Cortex of kidney (tissue), 1 donor: ENCODE results near the gene SHBG.

Experiments used
- DNase-seq: peaks from one replicate; lab custom pipeline; 2025; lab: John Stamatoyannopoulos, UW

The SHBG gene

DNA sequence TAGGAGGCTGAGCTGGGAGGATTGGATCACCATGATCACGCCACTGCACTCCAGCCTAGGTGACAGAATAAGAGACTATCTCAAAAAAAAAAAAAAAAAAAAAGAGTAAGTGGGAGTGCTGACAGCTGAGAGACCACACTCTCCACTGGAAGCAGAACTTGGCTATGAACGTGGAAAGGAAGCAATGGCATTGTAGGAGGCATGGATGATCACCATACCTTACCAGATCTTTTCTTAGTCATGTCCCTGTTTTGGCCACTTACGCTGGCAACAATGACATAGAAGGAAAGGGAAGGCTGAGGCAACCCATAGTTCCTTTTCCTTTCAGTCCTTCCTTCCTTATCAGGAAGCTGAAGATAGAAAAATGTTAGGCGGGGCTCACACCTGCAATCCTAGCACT, 17.1 kb downstream of the SHBG start:
- DNase-seq = no peak

DNA sequence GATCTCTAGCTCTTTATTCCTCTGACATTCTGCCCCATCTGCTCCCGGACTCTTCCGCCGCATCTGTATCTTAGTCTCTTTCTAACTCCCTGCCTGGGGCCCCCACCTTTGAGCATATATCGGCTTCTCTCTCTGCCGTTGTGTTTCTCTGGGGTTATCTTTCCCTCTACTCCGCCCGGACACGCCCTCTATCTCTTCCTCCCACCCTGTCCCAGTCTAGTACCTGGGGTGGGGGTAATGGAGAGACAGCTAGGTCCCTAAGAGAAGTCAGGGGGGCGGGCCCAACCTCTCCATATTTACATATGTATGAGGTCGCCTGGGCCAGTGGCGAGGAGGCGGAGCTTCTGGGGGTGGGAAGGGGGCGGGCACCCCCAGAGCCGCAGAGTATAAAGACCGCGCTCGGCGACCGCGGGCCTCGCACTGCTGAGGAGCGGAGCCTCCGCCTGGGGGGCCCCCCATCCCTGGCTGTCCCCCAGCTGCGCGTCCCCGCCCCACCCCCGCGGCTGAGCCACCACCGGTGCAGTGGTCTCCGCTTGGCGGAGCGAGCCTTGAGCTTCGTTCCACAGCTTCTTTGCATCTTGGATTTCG, 20.7 kb downstream of the SHBG start, which contains the start of gene ATP1B2:
TSS of gene ATP1B2 (plus strand) at position 418 of the 588 bp plus-strand sequence. CDS start 593 bp downstream, outside the sequence.
- DNase-seq = no peak

DNA sequence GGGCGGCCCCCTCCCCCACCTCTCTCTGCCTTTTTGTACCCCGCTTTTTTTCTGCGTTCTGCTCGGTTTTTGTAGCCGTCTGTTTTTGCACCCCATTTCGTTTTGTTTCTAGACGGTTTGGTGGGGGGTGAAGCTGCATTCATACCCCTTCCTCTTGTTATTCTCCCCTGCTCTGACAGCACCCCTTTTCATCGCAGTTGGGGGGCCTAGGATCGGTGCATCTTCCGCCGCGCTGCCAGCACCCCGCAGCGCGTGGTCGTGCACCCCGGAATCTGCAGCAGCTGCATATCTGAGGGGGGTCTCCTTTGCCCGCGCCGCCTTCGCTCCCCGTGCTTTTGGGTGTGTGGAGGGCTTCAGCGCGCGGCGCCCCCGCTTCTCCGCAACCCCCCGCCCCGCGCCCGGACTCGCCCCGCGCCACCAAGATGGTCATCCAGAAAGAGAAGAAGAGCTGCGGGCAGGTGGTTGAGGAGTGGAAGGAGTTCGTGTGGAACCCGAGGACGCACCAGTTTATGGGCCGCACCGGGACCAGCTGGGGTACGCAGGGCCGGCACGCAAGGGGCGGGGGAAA, 21.2 kb downstream of the SHBG start:
- no peak for DNase-seq

DNA sequence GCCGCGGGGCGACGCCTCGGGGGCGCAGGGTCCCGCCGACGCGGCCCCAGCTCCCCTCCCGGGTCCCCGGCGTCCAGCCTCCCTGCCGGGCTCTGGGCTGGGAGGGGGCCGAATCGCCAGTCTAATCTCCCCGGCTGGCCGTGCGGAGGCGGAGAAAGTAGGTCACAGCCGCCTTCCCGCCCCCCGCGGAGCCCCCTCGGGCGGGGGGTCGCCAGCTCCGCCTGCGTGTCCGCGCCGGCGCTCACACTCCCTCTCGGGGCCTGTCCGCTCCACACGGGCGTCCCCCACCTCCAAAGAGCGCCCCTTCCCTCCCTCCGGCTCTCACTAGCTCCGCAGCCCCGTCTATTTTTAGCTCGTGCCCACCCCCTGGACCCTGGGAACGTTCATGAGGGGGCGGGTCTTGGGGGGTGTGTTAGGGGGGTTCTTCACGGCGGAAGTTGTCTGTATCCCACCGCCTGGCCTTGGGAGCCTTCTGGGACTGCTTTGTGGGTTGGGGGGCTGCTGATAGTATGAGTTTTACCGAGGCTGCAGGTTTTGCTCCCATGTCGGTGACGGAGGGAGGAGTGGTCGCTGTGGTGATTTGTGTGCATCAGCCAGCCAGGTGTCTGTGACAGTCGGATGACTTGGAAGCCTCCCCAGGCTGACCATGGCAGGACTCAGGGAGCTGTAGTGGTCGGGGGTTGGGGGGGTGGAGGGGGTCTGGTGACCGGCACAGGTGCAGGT, 21.9 kb downstream of the SHBG start:
- DNase-seq = no peak

DNA sequence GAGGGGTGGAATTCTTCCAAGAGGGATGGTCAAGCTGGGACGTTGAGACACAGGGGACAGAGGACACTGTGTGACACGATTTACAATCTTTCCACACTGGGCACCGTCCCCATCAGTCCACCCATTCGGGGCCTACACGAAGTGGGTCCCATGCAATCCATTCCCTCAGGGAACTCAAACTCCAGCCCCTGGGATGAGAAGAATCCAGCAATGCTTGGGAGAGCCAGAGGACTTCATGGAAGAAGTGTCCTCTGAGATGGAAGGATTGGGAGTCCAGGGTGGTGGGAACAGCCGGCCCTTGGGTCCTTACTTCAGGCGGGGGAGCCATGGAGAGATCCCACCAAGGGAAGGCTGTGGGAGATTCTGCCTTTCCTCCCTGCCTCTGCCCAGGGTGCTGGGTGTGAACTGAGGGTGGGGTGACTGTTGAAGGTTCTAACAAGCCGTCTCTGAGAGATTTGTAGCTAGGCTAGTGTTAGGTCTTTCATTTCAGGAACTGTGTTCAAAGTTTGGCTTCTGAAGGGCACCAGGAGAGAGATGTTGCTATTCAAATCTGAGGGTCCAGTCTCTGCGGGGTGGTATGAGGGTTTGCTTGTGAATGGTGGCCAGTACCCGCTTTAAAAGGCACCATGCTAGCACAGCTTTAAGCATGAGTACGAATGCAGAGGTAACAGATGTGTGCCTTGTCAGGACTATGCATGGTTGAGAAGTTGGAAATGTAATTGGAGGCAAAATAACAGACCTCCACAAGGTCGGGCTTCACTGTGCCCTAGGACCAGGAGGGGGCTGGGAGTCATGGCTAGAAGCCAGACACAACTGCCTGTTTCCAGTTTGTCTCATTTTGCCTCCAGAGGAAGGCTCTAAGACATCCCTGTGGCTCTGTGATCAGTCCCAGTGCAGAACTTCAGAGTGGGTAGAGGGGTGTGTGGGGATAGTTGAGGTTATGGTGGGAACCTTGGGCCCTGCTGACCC, 22.7 kb downstream of the SHBG start:
- no peak for DNase-seq

DNA sequence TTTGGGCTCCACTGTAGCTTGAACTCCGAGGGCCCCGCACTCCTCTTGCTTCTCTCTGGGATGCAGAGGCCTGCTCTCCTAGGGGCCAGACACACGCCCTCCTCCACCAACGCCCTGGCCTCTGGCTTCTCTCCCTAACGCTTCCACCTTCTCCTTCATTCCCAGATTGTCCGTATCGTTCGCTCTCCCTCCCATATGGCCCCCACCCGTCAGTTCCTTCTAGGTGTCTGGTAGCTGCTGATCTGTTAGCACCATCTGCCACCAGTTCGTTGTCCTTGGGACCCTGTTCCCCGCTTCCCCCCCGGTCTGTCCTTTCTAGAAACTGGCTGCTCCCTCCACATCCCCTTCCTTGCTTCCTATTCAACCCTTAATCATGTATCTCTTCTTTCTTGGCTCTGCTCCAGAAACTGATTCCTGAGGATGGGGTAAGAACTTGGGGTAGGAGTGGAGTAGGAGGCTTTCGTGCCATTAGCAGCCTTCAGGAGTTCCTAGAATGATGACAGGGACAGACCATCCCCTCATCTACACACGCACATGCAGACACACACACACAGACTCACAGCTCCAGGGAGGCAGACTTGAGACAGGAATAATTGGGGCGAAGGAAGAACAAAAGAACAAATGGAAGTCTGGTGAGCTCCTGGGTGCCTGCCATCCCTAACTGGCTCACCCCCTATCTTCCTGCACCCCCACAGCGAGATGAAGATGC, 25.1 kb downstream of the SHBG start:
- DNase-seq = no peak

DNA sequence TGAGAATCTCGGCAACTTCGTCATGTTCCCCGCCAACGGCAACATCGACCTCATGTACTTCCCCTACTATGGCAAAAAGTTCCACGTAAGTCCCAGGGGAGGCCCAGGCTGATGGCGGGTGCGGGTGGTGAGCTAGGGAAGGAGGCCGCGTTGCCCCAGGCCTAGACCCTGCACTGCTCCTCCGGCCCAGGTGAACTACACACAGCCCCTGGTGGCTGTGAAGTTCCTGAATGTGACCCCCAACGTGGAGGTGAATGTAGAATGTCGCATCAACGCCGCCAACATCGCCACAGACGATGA, 25.6 kb downstream of the SHBG start:
- no peak for DNase-seq

DNA sequence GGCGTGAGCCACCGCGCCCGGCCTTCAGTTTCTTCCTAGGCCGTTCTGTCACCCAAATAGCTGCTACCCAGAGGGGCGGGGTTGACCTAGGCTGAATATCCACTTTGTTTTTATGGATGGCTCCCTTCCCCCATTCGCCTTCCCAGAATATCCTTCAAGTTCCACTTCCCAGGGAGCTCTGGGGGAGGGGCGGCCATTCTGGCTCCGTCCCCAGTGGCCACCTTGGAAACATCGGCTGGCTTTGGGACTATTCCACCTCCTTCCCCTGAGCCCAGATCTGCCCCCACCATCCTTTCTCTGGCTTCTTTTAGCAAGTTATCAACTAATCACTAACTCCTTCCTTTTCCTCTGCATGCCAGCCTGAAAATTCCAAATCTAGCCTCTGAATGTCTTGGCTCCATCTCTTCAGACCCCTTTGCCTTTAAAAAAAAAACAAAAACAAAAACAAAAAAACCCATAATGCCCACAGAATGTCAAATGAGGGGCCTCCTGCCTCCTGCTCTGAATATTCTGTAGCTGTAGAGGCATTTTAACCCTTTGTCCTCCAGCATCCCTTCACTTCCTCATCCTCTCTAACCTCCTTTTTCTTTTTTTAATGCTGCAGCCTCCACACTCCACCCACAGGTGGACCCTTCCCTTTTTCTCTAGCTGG, 27.1 kb downstream of the SHBG start:
- no peak for DNase-seq

DNA sequence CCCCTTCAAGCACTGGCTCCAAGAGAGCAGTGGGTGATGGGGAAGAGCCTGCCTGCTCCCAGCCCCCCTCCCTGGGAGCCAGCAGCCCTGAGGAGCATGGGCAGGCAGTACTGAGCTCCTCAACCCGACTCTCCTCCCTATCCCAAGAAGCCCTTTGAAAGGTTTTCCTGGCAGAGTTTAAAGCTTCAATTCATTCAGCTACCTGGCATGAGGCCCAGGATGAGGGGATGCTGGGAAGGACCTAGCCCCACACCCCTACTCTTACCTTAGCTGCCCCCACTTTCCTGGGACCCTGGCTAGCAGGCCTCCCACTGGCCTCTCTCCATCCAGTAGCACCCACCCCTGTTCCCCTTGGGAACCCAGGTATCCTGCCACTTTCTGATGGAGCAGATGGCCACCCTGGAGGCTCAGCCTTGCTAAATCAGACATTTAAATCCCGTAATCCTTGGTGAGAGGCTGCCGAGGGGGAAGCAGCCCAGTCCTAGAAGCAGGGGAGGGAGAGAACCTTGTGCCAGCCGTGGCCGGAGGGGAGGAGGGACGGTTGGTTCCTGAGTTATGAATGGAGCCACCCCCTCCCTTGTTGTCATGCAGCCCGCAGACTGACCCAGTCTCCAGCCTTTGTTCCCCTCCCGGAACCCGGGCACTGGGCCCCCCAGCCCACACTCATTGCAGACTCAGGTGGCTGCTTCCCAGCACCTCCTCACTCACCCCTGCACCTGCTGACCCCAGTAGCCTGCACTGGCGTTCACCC, 37.9 kb downstream of the SHBG start:
- no peak for DNase-seq

DNA sequence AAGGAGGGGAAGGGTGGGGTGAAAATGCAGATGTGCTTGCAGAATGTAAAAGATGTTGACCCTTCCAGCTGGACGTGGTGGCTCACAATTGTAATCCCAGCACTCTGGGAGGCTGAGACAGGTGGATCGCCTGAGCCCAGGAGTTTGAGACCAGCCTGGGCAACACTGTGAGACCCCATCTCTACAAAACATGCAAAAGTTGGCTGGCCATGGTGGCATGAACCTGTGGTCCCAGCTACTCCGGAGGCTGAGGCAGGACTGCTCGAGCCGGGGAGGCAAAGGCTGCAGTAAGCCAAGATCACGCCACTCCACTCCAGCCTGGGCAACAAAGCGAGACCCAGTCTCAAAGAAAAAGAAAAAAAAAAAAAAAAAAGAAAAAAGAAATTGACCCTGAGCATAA, 38.5 kb downstream of the SHBG start:
- DNase-seq = no peak

DNA sequence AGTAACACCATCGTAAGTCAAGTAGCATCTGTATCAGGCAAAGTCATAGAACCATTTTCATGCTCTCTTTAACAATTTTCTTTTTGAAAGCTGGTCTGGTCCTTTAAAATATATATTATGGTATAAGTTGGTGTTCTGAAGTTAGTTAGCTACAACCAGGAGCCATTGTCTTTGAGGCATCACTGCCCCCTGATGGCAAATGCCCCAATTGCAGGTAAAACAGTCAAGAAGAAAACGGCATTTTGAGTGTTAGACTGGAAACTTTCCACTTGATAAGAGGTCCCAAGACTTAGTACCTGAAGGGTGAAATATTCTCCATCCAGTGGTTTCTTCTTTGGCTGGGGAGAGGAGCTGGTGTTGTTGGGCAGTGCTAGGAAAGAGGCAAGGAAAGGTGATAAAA, 43.3 kb downstream of the SHBG start:
- no peak for DNase-seq

DNA sequence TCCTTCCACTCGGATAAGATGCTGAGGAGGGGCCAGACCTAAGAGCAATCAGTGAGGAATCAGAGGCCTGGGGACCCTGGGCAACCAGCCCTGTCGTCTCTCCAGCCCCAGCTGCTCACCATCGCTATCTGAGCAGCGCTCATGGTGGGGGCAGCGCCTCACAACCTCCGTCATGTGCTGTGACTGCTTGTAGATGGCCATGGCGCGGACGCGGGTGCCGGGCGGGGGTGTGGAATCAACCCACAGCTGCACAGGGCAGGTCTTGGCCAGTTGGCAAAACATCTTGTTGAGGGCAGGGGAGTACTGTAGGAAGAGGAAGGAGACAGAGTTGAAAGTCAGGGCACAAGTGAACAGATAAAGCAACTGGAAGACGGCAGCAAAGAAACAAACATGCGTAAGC, 45.0 kb downstream of the SHBG start:
- DNase-seq = no peak

DNA sequence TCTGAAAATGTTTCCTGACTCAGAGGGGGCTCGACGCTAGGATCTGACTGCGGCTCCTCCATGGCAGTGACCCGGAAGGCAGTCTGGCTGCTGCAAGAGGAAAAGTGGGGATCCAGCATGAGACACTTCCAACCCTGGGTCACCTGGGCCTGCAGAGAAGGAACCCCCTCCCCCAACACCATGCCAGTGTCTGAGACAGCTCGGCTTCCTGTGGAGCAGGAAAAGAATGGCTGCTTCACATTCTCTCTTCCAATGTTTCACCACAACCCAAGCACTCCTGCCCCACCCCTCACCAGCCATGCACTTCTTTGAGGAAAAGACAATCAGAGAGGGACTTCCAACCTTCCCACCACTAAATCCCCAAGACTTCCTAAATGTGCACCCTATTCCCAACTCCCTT, 46.6 kb downstream of the SHBG start:
- no peak for DNase-seq

DNA sequence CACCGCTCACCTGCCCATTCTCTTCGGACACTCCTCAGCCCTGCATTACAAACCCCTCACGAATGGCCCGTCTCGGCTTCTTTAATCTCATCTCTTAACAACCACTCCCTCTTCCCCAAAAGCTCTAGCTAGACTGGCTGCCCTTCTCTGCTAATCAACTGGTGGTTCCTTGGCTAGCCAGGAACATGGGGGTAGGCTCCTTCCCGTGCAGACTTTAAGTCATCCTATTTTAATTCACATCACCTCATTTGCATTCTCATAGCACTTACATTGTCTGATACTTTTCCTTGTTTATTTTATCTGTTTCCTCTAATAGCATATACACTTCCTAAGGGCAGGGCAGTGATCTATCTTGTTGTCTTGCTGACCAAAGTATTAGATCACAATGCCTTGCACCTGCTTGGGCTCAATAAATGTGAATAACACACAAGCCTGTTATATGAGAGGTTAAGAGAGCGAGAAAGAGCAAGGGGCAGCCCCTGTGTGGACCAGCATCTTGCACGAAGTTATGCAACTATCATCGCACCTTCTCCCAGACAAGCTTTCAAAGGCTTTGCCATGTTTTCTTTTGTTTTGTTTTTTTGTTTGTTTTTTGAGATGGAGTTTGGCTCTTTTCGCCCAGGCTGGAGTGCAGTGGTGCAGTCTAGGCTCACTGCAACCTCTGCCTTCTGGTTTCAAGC, 47.6 kb downstream of the SHBG start:
- DNase-seq = no peak
